ENCODE results near the gene PARD3.

PARD3 gene

DNA sequence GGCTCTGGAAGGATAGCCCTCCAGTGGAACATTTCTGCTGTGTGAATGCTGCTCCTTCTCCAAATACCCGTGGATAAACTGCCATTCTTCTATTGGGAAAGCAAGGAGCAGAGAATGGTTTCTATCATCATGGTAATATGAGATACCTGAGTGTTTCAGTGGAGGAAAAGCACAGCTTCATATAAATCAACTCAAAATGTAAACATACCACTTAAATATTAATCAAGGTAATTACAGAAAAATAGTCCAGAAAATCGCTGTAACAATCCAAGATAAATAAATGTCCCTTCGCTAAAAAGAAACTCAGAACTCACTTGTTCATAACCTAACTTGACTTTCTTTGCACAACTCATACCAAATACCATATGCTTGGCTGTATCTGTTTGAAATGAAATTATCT lies 635.8 kb downstream of the PARD3 start:
- no peak for DNase-seq (ENCODE audit: low read depth, low spot score)
- TF ChIP-seq, protein P1, sequence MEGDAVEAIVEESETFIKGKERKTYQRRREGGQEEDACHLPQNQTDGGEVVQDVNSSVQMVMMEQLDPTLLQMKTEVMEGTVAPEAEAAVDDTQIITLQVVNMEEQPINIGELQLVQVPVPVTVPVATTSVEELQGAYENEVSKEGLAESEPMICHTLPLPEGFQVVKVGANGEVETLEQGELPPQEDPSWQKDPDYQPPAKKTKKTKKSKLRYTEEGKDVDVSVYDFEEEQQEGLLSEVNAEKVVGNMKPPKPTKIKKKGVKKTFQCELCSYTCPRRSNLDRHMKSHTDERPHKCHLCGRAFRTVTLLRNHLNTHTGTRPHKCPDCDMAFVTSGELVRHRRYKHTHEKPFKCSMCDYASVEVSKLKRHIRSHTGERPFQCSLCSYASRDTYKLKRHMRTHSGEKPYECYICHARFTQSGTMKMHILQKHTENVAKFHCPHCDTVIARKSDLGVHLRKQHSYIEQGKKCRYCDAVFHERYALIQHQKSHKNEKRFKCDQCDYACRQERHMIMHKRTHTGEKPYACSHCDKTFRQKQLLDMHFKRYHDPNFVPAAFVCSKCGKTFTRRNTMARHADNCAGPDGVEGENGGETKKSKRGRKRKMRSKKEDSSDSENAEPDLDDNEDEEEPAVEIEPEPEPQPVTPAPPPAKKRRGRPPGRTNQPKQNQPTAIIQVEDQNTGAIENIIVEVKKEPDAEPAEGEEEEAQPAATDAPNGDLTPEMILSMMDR (IDR thresholded peaks at IDR 0.05; ENCODE audit: low read depth, low read length) = no peak
- no peak overlapping the region for H3K4me3 ChIP-seq (ENCODE audit: low read depth, low read length)
- in situ Hi-C loops (cut with HindIII; ENCODE audit: low sequenced_read_pairs) = no loop called here

DNA sequence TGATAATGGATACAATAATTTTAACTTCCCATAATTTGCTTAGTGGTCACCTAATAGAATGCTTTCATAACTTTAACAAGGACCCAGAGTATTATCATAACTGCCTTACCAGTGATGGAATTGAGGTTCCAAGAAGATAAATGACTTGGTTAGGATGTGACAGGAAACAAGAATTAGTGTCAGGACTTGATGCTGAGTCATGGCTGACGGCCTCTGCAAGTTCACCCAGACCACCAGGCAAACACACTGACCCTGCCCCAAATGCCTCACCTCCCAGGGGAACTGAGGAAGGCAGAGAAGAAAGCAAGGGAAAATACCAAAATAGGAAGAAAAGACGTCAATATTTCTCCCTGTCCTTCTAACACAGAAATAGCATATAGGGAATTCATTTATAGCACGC lies 636.3 kb downstream of the PARD3 start:
- peak; percentile 14 for DNase-seq (ENCODE audit: low read depth, low spot score)
- in situ Hi-C loops (cut with HindIII; ENCODE audit: low sequenced_read_pairs) = no loop called here
- TF ChIP-seq, protein P1 (IDR thresholded peaks at IDR 0.05; ENCODE audit: low read depth, low read length) = no peak
- no peak overlapping the region for H3K4me3 ChIP-seq (ENCODE audit: low read depth, low read length)

DNA sequence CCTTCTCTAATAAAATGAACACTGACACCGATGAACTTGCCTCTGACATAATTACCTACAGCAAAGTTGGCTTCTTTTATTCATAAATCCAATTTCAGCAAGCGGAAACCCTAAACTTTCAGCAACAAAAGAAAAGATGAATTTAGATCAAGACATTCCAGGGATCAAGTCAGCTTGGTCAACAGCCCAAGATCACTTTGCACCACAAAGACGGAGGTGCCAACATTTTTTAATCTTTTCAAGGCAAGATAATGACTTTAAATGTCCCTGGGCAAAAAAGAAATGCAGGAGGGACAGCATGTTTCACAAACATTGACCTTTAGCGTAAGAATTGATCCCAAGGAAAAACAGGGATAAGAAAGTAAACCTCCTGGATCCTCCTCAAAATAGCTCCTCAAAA lies 636.9 kb downstream of the PARD3 start:
- H3K4me3 ChIP-seq (ENCODE audit: low read depth, low read length) = no peak overlapping the region
- DNase-seq (ENCODE audit: low read depth, low spot score) = no peak
- in situ Hi-C loops (cut with HindIII; ENCODE audit: low sequenced_read_pairs) = no loop called here
- TF ChIP-seq, protein P1 (IDR thresholded peaks at IDR 0.05; ENCODE audit: low read depth, low read length) = no peak

DNA sequence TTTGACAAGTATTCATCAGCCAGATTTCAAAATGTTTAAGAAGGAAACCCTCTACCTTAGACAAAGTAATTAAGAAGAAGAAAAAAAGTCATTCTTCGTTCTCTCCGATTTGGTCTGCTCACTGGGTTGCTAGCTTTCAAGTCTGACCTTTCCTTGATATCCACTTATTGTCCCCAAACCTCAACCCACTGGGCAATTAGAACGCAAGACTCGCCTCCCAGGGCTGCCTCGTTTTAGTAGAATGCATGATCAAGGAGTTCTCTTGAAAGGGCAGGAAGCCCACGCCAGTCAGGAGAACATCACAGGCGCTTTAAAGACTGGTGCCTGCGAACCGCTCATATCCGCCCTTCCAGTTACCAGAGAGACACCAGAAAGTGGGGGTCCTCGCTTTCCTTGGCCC lies 637.7 kb downstream of the PARD3 start:
- TF ChIP-seq, protein P1 (IDR thresholded peaks at IDR 0.05; ENCODE audit: low read depth, low read length) = no peak
- DNase-seq (ENCODE audit: low read depth, low spot score) = no peak
- no peak overlapping the region for H3K4me3 ChIP-seq (ENCODE audit: low read depth, low read length)
- in situ Hi-C loops (cut with HindIII; ENCODE audit: low sequenced_read_pairs) = no loop called here

DNA sequence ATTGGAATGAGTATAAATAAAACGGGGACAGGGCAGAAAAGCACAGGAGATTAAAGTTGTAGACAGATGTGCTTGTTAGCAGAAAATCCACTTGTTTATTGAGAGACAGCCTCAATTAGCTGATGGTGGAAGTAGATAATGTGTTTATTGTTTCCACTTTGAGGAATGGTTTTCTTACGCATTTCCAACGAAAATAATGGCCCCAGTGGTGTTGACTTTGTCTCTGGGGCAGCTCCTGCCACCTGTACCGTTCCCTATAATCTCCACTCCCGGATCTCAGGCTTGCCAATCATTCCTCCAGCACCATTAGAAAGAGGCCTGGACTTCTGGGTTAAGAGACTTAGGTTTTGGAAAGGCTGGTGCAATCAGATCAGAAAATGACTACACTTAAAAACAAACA lies 638.7 kb downstream of the PARD3 start:
- no peak for DNase-seq (ENCODE audit: low read depth, low spot score)
- in situ Hi-C loops (cut with HindIII; ENCODE audit: low sequenced_read_pairs) = no loop called here

DNA sequence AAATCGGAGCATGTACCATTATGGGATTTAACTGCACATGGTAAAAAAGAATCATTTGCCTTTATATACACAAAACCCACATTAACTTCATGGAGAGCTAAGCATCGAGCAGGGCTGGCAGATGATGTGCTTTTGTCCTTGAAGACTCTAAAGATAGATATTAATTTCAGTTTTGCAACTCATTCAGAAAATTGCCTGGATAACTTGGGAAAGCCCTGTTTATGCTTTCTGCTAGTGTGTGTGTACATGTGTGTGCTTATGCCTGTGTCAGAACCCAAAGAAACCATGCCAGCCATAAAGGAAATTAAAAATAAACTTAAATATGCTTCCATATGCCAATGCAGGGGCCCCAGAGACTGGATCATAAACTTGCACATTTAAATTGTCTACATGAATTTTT lies 640.0 kb downstream of the PARD3 start:
- in situ Hi-C loops (cut with HindIII; ENCODE audit: low sequenced_read_pairs) = no loop called here
- H3K4me3 ChIP-seq (ENCODE audit: low read depth, low read length) = no peak overlapping the region
- DNase-seq (ENCODE audit: low read depth, low spot score) = no peak
- TF ChIP-seq, protein P1 (IDR thresholded peaks at IDR 0.05; ENCODE audit: low read depth, low read length) = no peak

More for the DNA sequence above, 638.7 kb downstream of the PARD3 start:
- no peak overlapping the region for H3K4me3 ChIP-seq (ENCODE audit: low read depth, low read length)
- TF ChIP-seq, protein P1 (IDR thresholded peaks at IDR 0.05; ENCODE audit: low read depth, low read length) = no peak
